H9 (cell line): Measurements from ENCODE around the gene TYW1. TPM values are rescaled to one million over a fixed set of nuclear protein-coding genes. Genes with fewer than 3 reads are reported as not detected.
A peak's percentile ranks its signal among the peaks of the same experiment; 100 is the strongest.
"Not testable (repeated sequence)": the region's sequence is repeated elsewhere in the genome, so short reads cannot be mapped to it uniquely, and the experiment has no call there.

Experiments
- DNase-seq: peaks from one replicate; pipeline ENCODE4 v3.0.0-alpha.2; 2017
- H2AFZ ChIP-seq: one replicate; pipeline ENCODE4 v1.6.1; 2013; ENCODE audit warnings: mild to moderate bottlenecking, low read length, control low read depth, moderate library complexity
- H2AK5ac ChIP-seq: 2 replicates; pipeline ENCODE4 v1.6.1; 2013; ENCODE audit warnings: low read length, control low read depth, mixed read lengths; ENCODE audit not compliant: insufficient read length
- H2BK120ac ChIP-seq: one replicate; pipeline ENCODE4 v1.6.1; 2013; ENCODE audit warnings: low read depth, mild to moderate bottlenecking, low read length, control low read depth, inconsistent platforms; ENCODE audit not compliant: poor library complexity, severe bottlenecking
- H2BK12ac ChIP-seq: 2 replicates; pipeline ENCODE4 v1.6.1; 2013; ENCODE audit warnings: low read length, control low read depth, mixed read lengths, low read depth; ENCODE audit not compliant: insufficient read length
- H2BK15ac ChIP-seq: 2 replicates; pipeline ENCODE4 v1.6.1; 2013; ENCODE audit warnings: low read depth, low read length, control low read depth
- H2BK20ac ChIP-seq: one replicate; pipeline ENCODE4 v1.6.1; 2013; ENCODE audit warnings: low read depth, mild to moderate bottlenecking, low read length, control low read depth, inconsistent platforms; ENCODE audit not compliant: poor library complexity, severe bottlenecking
- H2BK5ac ChIP-seq: 2 replicates; pipeline ENCODE4 v1.6.1; 2013; ENCODE audit warnings: low read length, control low read depth, mixed read lengths; ENCODE audit not compliant: insufficient read length
- H3K14ac ChIP-seq: 2 replicates; pipeline ENCODE4 v1.6.1; 2013; ENCODE audit warnings: low read length, control low read depth; ENCODE audit not compliant: insufficient read depth
- H3K18ac ChIP-seq: 2 replicates; pipeline ENCODE4 v1.6.1; 2013; ENCODE audit warnings: low read depth, mild to moderate bottlenecking, mixed read lengths, low read length, control low read depth; ENCODE audit not compliant: insufficient read length
- H3K23ac ChIP-seq: 2 replicates; pipeline ENCODE4 v1.6.1; 2013; ENCODE audit warnings: low read length, control low read depth, mixed read lengths, low read depth; ENCODE audit not compliant: insufficient read length
- H3K23me2 ChIP-seq: 2 replicates; pipeline ENCODE4 v1.6.1; 2013; ENCODE audit warnings: low read depth, mild to moderate bottlenecking, mixed read lengths, low read length, control low read depth; ENCODE audit not compliant: insufficient read length, poor library complexity, severe bottlenecking
- H3K27ac ChIP-seq: 2 replicates; pipeline ENCODE4 v1.5.1; 2013; ENCODE audit warnings: low read length, control low read depth, mixed read lengths, low read depth; ENCODE audit not compliant: insufficient read length
- H3K27me3 ChIP-seq: 2 replicates; pipeline ENCODE4 v1.6.1; 2013; ENCODE audit warnings: low read length, control low read depth, inconsistent platforms; ENCODE audit not compliant: insufficient read depth
- H3K4ac ChIP-seq: 2 replicates; pipeline ENCODE4 v1.6.1; 2013; ENCODE audit warnings: low read depth, mild to moderate bottlenecking, control low read depth, inconsistent platforms, low read length, moderate library complexity
- H3K4me1 ChIP-seq: 2 replicates; pipeline ENCODE4 v1.6.1; 2013; ENCODE audit warnings: low read length, control low read depth, inconsistent platforms; ENCODE audit not compliant: insufficient read depth
- H3K4me2 ChIP-seq: 2 replicates; pipeline ENCODE4 v1.6.1; 2013; ENCODE audit warnings: low read length, control low read depth, mixed read lengths; ENCODE audit not compliant: insufficient read length, insufficient read depth
- H3K56ac ChIP-seq: 2 replicates; pipeline ENCODE4 v1.6.1; 2013; ENCODE audit warnings: low read depth, mild to moderate bottlenecking, mixed read lengths, low read length, control low read depth; ENCODE audit not compliant: insufficient read length
- H3K79me1 ChIP-seq: 2 replicates; pipeline ENCODE4 v1.6.1; 2013; ENCODE audit warnings: low read depth, mild to moderate bottlenecking, moderate library complexity, low read length, control low read depth, inconsistent platforms; ENCODE audit not compliant: insufficient read depth, poor library complexity, severe bottlenecking
- H3K79me2 ChIP-seq: 2 replicates; pipeline ENCODE4 v1.6.1; 2013; ENCODE audit warnings: low read length, control low read depth, inconsistent platforms; ENCODE audit not compliant: insufficient read depth
- H3K9ac ChIP-seq: 2 replicates; pipeline ENCODE4 v1.6.1; 2013; ENCODE audit warnings: low read length, control low read depth, mixed read lengths; ENCODE audit not compliant: insufficient read length; ENCODE audit errors: extremely low read depth
- H3K9me3 ChIP-seq: one replicate; pipeline ENCODE4 v1.6.1; 2013; ENCODE audit warnings: low read depth, low read length, inconsistent platforms; ENCODE audit not compliant: control insufficient read depth
- H3T11ph ChIP-seq: one replicate; pipeline ENCODE4 v1.6.1; 2013; ENCODE audit warnings: mild to moderate bottlenecking, low read length, control low read depth, inconsistent platforms
- H4K20me1 ChIP-seq: one replicate; pipeline ENCODE4 v1.6.1; 2013; ENCODE audit not compliant: control insufficient read depth, insufficient read length, insufficient read depth
- H4K5ac ChIP-seq: 2 replicates; pipeline ENCODE4 v1.6.1; 2013; ENCODE audit warnings: low read depth, mild to moderate bottlenecking, mixed read lengths, low read length, control low read depth; ENCODE audit not compliant: insufficient read length
- H4K8ac ChIP-seq: replicated peaks from 2 replicates; pipeline ENCODE4 v1.6.1; 2013; ENCODE audit warnings: low read length, control low read depth, mixed read lengths, low read depth; ENCODE audit not compliant: insufficient read length
- H4K91ac ChIP-seq: 2 replicates; pipeline ENCODE4 v1.6.1; 2013; ENCODE audit warnings: low read depth, mild to moderate bottlenecking, moderate library complexity, mixed read lengths, low read length, control low read depth; ENCODE audit not compliant: insufficient read length
- H3K27ac Mint-ChIP-seq, 3 experiments: 2 replicates in 2 of 3; 3 replicates in 1 of 3; pipeline ENCODE4 v1.8.0; 2020 to 2021; ENCODE audit warnings: mixed read lengths in 3 of 3, mild to moderate bottlenecking in 1 of 3, moderate library complexity in 1 of 3
- H3K27me3 Mint-ChIP-seq: 2 replicates; pipeline ENCODE4 v1.8.0; 2021; ENCODE audit warnings: low read depth, mild to moderate bottlenecking, moderate library complexity, mixed read lengths
- H3K36me3 Mint-ChIP-seq, 3 experiments: 2 replicates in 2 of 3; 3 replicates in 1 of 3; pipeline ENCODE4 v1.8.0; 2020 to 2021; ENCODE audit warnings: low read depth in 3 of 3, mixed read lengths in 3 of 3; ENCODE audit not compliant: insufficient read depth in 1 of 3
- H3K4me1 Mint-ChIP-seq, 2 experiments: 2 replicates each; pipeline ENCODE4 v1.8.0; 2020; ENCODE audit warnings: mixed read lengths in 2 of 2
- H3K4me3 Mint-ChIP-seq, 2 experiments: 2 replicates in 1 of 2; 3 replicates in 1 of 2; pipeline ENCODE4 v1.8.0; 2020 to 2021; ENCODE audit warnings: mild to moderate bottlenecking in 2 of 2, mixed read lengths in 2 of 2, moderate library complexity in 1 of 2
- H3K9me3 Mint-ChIP-seq, 2 experiments: 2 replicates in 1 of 2; 3 replicates in 1 of 2; pipeline ENCODE4 v1.8.0; 2020; ENCODE audit warnings: mild to moderate bottlenecking in 2 of 2, mixed read lengths in 2 of 2, moderate library complexity in 1 of 2
- CTCF ChIP-seq: fragments of 200-600 bp; sonication (generic); conservative IDR thresholded peaks from 3 replicates; pipeline ENCODE4 v1.8.0; 2021; ENCODE audit warnings: antibody characterized with exemption, mild to moderate bottlenecking
- WGBS: extraction: QIAGEN DNeasy Blood & Tissue Kit; methylation state at CpG from one replicate; pipeline ENCODE4 v1.1.7; 2013; ENCODE audit warnings: missing lambda C conversion rate, low lambda C conversion rate, mixed read lengths; ENCODE audit not compliant: insufficient read length; ENCODE audit errors: extremely low coverage; 5-methylcytosine and 5-hydroxymethylcytosine counted together
- total RNA-seq: library from RNA; stranded (reverse); gene quantifications from 2 replicates; pipeline ENCODE4 v1.2.1, GENCODE V29; 2021

The TYW1 gene
- total RNA-seq, 1 experiment from 2014 or later = 22.3 TPM

- not testable (repeated sequence) for H2BK120ac ChIP-seq, H3K4ac ChIP-seq, H4K91ac ChIP-seq, H3K9me3 ChIP-seq, H4K8ac ChIP-seq, H3K27me3 ChIP-seq, H3K23me2 ChIP-seq, H2BK12ac ChIP-seq, H3K23ac ChIP-seq, H3T11ph ChIP-seq, H3K9me3 Mint-ChIP-seq, H3K27ac ChIP-seq, H3K56ac ChIP-seq, H3K14ac ChIP-seq, H2AFZ ChIP-seq, H3K27me3 Mint-ChIP-seq, H3K4me1 ChIP-seq, H2BK15ac ChIP-seq, H4K5ac ChIP-seq, H2BK20ac ChIP-seq, H4K20me1 ChIP-seq, H3K79me2 ChIP-seq, H2BK5ac ChIP-seq, H3K79me1 ChIP-seq, H3K18ac ChIP-seq, H2AK5ac ChIP-seq
- TF ChIP-seq CTCF = peak; percentile 45; the same call in 2 of the 3 replicates
- peaks cover 8 to 13% of the 10 kb centered on the region in 2 experiments for H3K4me1 Mint-ChIP-seq
- H3K4me3 Mint-ChIP-seq = peak overlapping the region; percentile 86 to 98
- DNase-seq = peak; percentile 32
- peak overlapping the region; percentile 99 for H3K27ac Mint-ChIP-seq
- Histone ChIP-seq H3K4me2 (peak overlapping the region; percentile 74), H3K9ac (peak overlapping the region; percentile 59)
- no CpG with 5 or more reads among the region's 9 CpGs for WGBS
- H3K36me3 Mint-ChIP-seq = peaks cover 12 to 39% (median 28%) of the 10 kb centered on the region in 3 experiments; a peak in 6 of 7 replicates
These were observed 2.0 kb upstream of the TYW1 start for GRCh38 chr7:66994691-66995049.

GRCh38 chr7:66995050-66995776 lies 1.4 kb upstream of the TYW1 start, which contains the start of gene SBDS:
SBDS (minus strand) TSS chr7:66995586; CDS start chr7:66995417, 169 bp downstream.
- H3K27ac ChIP-seq, H3K4ac ChIP-seq, H2BK120ac ChIP-seq, H3K79me2 ChIP-seq, H3K27me3 Mint-ChIP-seq, H3K4me1 ChIP-seq, H3K79me1 ChIP-seq, H2AK5ac ChIP-seq, H2BK15ac ChIP-seq, H3K27me3 ChIP-seq, H3K23me2 ChIP-seq, H3T11ph ChIP-seq, H3K9me3 ChIP-seq, H3K56ac ChIP-seq, H4K5ac ChIP-seq, H2BK20ac ChIP-seq, H4K20me1 ChIP-seq, H3K9me3 Mint-ChIP-seq, H4K8ac ChIP-seq, H3K23ac ChIP-seq, H4K91ac ChIP-seq, H2BK12ac ChIP-seq, H3K18ac ChIP-seq, H2BK5ac ChIP-seq, H2AFZ ChIP-seq: not testable (repeated sequence)
- Mint-ChIP-seq H3K27ac (peak within 1 kb of the TSS; percentile 99), H3K4me1 (peaks cover 8 to 13% of the 10 kb centered on the region in 2 experiments), H3K4me3 (peak within 1 kb of the TSS; percentile 98), H3K36me3 (peaks cover 12 to 40% (median 30%) of the 10 kb centered on the region in 3 experiments; a peak in 6 of 7 replicates)
- peak; percentile 97 for DNase-seq
- Histone ChIP-seq H3K9ac (peak within 1 kb of the TSS; percentile 82), H3K14ac (peak within 1 kb of the TSS; percentile 78; the same call in 1 of the 2 replicates), H3K4me2 (peak within 1 kb of the TSS; percentile 74)
- no CpG with 5 or more reads among the region's 59 CpGs for WGBS
